ENCODE data around the gene WDFY2.
"Not testable (repeated sequence)": the region's sequence is repeated elsewhere in the genome, so short reads cannot be mapped to it uniquely, and the experiment has no call there.

Gene WDFY2

DNA sequence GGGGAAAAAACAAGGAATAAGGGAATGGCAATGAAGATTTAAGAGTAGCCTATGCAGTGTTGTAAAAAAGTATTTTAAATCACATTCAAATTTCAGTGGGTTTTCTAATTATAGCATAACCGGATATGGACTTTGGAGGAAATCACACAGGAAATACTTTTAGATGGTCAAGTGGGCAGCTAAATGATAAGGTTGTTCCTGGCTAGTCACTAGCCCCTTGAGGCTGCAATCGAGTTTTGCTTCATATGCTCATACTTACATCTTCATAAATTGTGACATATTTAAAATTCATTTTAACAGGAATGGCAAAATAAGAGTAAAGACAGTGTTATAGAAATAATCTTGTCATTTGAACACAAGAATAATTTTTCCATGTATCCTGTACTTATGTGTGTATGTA lies 88.9 kb downstream of the WDFY2 start:
- DNase-seq: no peak

DNA sequence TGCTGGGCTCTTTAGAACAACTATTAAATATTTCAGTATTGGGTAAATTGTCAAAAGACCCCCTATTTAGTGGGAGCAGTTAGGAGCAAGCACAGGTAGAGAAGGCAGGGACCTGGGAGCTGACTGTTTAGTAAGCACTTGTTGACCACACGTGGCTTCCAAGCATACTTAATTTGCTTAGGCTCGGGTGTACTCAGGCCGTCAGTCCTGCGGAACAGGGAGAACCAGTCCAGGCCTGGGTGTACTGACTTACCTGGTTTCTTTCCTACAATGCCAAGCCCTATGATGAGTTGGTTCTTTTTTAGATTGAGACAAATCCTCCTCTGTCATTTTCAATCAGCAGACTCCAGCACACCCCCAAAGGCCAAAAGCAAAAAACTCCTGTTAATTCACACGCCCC lies 90.0 kb downstream of the WDFY2 start:
- no peak for DNase-seq

DNA sequence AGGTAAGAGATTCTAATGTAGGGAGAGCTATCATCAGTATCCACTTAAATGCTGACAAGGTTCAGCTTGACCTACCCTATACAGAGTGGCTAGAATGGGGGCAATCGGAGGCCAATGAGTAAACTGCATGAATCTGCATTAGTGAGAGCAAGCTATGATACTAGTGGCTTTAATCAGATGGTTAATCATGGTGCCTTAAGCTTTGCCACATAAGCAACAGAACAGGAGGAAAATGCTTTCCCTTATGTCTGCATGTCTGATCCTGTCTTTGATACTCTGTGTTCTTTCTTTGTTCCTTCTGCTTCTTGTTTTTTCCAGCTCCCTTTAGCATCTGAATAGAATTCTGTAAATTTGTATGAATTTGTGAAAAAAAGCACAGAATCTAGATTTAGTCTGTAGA lies 91.1 kb downstream of the WDFY2 start:
- no peak for DNase-seq

DNA sequence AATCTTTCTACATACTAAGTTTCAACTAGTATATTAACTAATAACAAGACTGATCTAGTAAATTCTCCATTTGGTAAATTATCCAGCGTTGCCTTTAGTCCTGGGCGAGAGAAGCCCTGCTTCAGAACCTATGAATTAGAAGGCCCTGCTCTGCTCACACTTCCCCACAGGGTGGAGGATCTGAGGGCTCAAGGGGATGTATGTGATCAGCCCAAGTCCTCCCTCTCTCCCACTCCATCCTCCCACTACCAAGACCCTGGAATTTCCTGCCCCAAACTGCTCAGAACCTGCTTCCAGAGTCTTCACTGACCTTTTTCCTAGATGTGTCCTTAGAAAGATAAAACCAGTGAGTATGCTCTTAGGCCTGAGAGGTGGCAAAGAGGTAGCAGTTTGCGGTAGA lies 91.6 kb downstream of the WDFY2 start:
- no peak for DNase-seq

DNA sequence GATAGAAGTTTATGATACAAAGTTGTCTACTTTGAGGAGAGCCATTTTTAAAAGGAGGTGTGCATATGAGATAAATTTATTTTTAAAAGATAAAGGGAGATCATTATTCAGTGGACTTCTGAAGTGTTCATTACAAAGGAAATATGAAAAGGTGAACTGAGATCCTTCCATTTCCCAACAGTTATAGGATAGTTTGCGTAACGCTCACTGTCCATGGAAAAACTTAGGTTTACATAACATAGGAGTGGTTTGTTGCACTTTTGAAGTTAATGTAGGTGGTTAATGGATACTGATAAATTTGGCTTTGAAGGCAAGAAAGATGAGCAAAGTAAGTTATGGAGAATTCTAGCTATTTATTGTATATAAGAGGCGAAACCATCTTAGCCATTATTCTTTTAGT lies 92.5 kb downstream of the WDFY2 start:
- DNase-seq: no peak

DNA sequence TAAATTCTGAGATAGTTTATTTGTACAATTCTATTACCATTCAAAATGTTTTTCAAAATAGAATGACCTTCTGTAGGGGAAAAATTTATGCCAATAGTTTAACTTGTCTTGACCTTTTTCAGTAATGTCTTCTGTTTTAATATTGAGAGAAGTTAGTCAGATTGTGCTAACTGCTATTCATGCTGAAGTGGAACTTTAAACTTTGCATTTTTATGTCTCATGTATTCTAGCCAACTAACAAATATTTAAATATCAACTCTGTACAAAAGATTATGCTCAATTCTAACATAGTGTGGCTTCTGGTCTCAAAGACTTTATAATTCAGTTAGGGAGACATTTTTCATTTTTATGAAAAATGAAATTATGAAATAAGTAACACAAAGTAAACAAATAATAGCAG lies 94.2 kb downstream of the WDFY2 start:
- DNase-seq: no peak

DNA sequence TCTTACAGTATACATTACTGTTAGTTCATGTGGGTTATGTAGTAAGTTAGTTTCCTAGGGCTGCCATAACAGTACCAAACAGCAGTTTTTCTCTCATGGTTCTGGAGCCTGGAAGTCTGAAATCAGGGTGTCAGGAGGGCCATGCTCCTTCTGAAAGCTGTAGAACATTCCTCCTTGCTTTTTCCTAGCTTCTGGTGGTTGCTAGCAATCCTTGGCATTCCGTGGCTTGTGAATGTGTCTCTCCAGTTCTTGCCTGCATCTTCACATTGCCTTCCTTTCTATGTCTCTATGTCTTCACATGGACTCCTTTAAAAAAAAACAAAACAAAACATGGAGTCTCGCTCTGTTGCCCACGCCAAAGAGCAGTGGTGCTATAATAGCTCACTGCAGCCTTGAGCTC lies 95.4 kb downstream of the WDFY2 start:
- no peak for DNase-seq

DNA sequence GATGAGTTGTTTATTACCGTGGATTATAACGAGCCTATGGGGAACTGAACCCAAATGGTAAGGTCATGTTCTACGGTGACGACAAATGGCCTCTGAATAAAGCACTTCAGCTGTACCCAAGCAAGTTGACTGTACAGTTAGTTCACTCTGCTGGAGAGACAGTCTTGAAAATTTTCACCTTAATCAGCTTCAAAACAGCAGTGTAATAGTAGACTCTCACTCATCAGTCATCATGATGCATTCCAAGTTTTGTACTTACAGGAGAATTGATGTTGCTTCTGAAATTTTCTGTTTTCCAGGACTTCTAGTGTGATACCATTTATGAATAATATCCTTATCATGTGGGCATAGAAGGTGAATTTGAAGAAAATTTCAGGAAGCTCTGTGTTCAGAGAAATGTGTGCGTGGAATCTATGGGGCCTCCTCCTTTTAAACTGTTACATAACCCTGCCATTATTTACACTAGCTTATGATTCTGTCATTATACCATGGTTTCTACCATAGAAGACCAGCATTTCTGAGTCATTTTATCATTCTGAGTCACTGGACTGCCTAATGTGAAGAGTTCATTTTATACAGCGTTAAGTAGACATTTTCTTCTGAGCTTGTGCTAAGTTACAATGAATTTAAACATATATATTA lies 96.9 kb downstream of the WDFY2 start:
- no peak for DNase-seq

DNA sequence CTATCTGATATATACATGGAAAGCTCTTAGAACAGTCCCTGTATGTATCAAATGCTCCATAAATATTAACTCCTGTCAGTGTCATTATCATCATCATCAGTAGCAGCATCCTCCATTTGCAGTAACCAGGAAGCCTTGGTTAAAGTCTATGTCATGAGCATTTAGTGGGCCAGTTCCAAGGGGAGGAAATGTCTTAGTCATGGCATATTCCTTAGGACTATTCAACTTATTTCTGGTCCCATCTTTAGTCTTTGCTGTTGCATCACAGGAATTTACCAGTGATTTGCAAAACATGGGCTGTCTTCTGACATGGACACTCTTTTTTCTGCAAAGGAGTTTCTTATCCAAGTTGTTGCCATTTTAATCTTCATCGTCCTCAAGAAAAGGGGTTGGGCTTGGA lies 98.4 kb downstream of the WDFY2 start:
- no peak for DNase-seq

DNA sequence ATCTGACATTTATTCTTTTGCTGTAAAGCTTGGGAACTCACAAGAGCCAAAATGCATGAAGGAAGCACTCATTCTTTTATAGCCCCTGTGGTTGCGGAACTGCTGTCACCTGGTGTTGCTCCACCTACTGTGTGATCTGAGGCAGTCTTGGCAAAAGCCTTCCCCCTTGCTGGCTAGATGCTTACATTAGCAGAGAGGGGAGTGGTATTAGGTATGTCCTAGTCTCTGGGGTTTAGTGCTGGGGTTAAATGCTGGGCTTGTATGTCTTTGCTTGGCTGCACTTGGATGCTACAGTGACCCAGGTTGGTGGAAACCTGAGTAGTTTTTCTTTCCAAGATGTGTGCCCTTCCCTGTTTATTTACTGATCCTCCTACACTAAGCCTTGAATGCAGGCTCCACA lies 99.3 kb downstream of the WDFY2 start:
- no peak for DNase-seq

DNA sequence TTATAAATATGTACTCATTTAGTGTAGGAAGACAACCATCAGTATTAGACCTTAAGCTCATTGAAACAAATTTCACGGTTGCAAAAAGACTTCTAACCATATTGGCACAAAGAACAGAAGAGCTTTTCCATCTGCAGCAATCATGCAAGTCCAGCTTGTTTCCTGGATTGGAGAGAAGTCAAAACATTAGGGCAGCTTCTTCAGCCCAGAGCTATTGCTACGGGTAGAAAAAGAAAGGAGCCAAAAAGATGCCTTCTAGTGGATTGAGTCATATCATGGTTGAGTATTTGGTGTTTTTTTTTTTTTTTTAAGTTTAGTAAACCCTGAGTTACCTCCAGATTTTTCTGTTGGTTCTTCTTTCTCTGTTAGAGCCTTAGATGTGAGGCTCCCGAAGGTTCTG lies 99.8 kb downstream of the WDFY2 start:
- DNase-seq: no peak

DNA sequence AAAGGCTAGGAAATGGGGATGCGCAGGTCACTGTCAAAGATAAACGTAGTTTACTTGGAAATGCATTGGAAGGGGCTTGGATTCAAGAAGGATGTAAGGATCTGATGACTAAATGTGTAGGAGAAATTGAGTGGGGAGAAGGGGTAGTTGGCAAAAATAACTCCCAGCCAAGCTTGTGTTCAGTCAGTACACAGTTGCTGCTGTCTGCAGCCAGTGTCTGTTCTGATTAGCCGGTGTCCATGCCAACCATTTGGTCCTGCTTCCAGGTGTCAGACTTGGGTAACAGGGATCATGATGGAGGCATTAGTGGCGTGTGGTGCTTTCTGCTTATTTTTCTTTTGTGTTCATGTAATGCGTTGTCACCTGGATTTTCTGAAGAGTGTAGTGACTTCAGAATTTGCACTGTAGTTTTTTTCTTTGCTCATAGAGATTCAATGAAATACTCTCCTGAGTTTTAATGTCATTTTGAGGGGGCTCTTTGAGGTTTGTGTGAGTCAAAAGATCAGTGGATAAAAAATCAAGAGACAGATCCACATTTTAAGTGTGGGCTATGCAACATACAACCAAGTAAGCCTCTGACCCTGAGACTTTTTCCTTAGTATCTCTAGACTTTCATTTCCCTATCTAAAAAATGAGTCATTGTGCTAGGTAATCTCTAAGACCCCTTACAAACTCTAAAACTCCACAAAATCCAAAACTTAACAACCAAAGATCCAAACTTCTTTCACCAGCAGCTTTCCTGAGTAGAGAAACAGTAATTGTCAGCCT lies 103.9 kb downstream of the WDFY2 start:
- DNase-seq: no peak

DNA sequence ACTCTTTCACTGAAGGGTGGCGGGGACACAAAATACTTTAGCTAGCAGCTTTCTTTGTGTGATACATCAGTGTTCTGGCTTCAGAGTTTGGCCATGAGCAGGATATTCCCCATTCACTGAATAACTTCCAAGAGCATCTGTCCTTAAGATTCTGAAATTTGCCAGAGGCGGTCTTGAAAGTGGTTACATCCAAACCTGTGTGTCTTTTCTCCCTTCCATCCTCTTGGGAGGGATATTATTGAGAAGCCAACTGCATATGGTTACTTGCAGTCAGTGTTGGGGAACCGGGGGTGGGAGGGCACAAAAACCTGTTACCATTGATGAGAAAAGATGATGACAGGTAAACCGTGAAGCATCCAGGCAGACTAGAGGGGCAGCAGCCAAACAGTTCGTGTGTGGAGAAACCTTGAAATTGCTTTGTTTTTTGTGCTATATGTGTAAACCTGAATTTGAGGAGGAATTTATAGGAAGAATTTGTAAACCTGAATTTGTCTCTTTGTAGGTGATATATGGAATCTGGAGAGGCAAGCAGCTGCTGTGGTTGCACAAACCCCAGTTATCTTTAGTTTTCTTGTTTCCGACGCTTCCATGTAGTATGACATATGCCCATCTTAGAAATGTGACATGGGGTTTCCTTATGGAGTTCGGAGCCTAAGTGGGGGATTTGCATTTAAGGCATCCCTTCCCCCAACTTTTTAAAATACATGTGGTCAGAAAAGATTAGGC lies 104.8 kb downstream of the WDFY2 start:
- DNase-seq: no peak

DNA sequence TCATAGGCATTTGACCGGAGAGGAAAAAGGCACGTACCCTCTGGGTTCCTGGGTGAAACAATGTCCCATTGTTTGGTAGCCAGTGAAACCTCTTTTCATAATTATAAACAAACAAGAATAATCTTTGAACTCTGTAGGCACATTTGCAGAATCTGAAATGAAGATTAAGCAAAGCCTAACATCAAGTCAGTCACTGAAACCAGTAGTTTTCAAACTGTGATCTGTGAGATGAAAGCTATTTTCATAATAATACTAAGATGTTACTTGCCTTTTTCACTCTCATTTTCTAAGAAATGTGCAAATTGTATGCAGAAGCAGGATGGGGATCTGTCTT lies 105.4 kb downstream of the WDFY2 start:
- no peak for DNase-seq

DNA sequence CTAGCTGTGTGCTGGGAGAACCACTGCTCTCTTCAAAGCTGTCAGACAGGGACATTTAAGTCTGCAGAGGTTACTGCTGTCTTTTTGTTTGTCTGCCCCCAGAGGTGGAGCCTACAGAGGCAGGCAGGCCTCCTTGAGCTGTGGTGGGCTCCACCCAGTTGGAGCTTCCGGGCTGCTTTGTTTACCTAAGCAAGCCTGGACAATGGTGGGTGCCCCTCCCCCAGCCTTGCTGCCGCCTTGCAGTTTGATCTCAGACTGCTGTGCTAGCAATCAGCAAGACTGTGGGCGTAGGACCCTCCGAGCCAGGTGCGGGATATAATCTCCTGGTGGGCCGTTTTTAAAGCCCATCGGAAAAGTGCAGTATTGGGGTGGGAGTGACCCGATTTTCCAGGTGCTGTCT lies 111.4 kb downstream of the WDFY2 start:
- DNase-seq: not testable (repeated sequence)

DNA sequence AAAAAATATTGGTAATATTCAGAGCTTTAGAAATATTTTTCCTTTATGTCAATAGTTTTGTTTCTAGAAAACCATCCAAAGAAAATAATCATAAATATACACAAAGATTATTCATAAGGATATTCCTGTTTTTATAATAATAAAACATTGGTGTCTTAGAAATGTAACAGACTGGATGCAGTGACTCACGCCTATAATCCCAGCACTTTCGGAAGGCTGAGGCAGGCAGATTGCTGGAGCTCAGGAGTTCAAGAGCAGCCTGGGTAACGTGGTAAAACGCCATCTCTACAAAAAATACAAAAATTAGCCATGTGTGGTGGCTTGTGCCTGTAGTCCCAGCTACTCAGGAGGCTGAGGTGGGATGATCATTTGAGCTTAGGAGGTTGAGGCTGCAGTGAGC lies 112.9 kb downstream of the WDFY2 start:
- no peak for DNase-seq

DNA sequence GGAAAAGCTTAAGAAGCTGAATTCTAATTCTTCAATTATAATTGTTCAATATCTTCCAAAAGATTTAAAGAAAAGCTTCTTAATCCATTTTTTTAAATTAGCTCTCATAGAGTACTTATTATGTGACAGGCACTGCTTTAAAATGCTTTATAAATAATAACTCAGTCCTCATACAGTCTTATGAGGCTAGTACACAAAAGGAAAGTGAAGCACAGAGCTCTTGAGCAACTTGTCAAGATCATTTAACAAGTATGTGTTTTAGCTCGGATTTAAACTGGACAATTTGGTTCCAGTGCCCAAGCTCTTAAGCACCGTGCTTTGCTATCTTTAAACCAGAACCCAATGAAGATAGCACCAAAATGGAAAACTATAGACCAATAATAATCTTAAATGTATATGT lies 113.6 kb downstream of the WDFY2 start:
- no peak for DNase-seq

DNA sequence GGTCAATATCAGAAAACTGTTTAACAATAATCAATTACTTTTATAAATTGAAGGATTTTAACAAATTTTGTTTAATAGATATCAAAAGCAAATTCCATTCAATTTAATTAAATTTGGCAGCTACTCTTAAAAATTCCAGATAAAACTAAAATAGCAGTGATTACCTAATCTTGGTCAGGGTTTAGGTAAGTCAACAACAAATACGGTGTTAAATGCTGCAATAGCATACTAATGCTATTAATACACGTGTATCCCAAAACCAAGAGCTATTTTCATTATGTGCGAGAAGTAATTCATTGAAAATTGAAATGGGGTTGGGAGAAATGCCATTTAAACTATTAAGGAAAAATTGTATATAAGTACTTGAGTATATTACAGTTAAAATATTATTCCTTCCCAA lies 114.1 kb downstream of the WDFY2 start:
- no peak for DNase-seq

DNA sequence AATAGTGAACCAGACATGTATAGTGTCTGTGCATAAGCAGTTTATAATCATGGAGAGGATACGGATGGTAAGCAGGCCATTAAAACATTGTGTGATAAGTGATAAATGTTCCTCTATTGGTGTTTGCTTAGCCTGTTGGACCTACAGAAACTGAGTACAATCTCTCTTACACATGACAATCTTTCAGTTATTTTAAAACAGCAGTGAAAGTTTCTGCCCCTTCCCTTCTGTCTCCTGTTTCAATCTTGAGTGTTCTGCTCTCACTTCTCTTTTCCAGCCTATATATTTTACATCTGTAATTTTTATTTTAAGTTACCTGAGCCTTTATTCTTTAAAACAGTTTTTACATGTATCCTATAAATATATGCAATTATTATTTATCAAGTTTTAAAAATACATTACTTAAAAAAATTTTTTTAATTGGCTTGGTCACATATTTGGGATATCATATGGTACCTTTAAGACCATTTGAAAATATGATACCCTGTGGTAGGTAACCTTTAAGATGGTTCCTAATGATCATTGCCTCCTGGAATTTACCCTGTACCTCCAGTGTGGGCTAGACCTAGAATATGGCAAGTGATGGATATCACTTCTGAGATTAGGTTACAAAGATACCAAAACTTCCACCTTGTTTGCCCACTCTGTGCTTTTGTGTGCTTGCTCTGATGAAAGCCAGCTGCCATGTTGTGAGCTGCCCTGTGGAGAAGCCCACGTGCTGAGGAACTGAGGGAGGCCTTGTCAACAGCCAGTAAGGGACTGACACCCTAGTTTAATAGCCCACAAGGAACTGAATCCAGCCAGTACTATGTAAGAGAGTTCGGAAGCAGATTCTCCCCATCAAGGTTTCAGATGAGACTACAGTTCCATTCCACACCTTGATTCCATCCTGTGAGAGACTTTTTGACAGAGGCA lies 120.4 kb downstream of the WDFY2 start:
- no peak for DNase-seq

DNA sequence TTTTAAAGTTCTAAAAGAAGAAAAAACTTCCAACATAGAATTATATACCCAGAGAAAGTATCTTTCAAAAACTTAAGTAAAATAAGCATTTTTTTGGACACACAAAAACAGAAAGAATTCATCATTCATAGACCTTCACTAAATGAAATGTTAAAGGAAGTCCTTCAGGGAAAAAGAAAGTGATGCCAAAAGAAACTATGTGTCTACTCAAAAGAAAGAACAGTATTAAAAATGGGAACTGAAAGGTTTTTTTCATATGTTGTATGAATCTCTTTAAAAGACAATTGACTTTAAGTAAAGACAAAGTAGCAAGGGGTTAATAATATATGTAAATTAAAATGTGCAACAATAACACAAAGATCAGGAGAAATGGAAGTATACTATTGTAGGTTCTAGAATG lies 123.2 kb downstream of the WDFY2 start:
- DNase-seq: no peak

DNA sequence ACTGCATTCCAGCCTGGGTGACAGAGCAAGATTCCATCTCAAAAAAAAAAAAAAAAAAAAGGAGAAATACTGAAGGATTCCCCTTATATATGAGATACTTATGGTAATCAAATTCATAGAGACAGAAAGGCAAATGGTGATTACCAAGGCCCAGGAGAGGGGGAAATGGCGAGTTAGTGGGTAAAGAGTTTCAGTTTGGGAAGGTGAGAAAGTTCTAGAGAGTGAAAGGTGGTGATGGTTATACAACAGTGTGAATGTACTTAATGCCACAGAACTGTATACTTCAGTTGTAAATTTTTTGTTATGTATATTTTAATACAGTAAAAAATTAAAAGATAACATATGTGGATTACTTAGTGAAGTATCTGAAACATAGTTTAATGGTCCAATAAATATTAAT lies 129.5 kb downstream of the WDFY2 start:
- no peak for DNase-seq

DNA sequence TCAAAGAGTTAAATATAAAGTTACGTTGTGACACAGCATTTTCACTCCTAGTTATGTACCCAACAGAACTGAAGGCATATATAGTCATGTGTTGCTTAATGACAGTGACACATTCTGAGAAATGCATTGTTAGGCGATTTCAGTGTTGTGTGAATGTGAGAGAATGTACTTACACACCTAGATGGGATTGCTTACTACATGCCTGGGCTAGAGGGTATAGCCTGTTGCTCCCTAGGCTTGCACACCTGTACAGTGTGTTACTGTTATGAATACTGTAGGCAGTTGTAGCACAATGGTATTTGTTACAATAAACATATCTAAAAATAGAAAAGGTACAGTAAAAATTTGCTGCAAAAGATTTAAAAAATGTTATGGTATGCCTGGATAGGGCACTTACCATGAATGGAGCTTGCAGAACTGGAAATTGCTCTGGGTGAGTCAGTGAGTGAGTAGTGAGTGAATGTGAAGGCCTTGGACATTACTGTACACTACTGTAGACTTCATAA lies 130.5 kb downstream of the WDFY2 start:
- DNase-seq: no peak

DNA sequence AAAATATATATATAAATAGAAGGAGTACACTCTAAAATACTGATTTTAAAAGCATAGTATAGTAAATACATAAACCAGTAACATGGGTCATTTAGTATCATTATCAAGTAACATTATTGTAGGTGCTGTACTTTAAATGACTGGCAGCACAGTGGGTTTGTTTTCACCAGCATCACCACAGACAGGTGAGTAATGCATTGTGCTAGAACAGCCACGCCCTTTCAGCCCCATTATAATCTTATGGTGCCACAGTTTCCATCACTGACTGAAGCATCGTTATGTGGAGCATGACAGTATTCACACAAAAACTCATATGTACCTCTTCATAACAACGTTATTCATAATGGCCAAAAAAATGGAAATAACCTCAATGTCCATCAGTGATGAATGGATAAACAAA lies 131.4 kb downstream of the WDFY2 start:
- DNase-seq: no peak
